Measurements from ENCODE around the gene AHCYL2.

GRCh38 chr7:129210256-129210988 is 14.4 kb upstream of the AHCYL2 start:
- TF ChIP-seq CTCF (IDR thresholded peaks at IDR 0.05) (peak; percentile 80), EZH2phosphoT487 (IDR thresholded peaks at IDR 0.05) (no peak)
